DND-41 (cell line): ENCODE measurements around the gene EMC8.
A peak's percentile ranks its signal among the peaks of the same experiment; 100 is the strongest.

Experiments used
- ATAC-seq: fragments of 200-7000 bp; cut with Tn5 transposase; 3 replicates; pipeline ENCODE4 v1.9.1; 2021; ENCODE audit warnings: low read depth; ENCODE audit not compliant: insufficient read depth
- DNase-seq: peaks from one replicate; pipeline ENCODE4 v3.0.0-alpha.2; 2020
- H2AFZ ChIP-seq: 2 replicates; pipeline ENCODE4 v1.6.0; 2012; ENCODE audit warnings: low read depth, low read length
- H3K27ac ChIP-seq: 2 replicates; pipeline ENCODE4 v1.5.1; 2012; ENCODE audit warnings: low read length, inconsistent platforms
- H3K27me3 ChIP-seq: fragments of 200-600 bp; sonication (generic); 2 replicates; pipeline ENCODE4 v1.6.0; 2012; ENCODE audit warnings: low read length, mild to moderate bottlenecking, inconsistent platforms; ENCODE audit not compliant: insufficient read depth, poor library complexity
- H3K36me3 ChIP-seq: 2 replicates; pipeline ENCODE4 v1.5.1; 2012; ENCODE audit warnings: low read length, inconsistent platforms; ENCODE audit not compliant: insufficient read depth
- H3K4me1 ChIP-seq: 2 replicates; pipeline ENCODE4 v1.5.1; 2012; ENCODE audit warnings: mild to moderate bottlenecking, low read length; ENCODE audit not compliant: insufficient read depth
- H3K4me2 ChIP-seq: 2 replicates; pipeline ENCODE4 v1.6.0; 2012; ENCODE audit warnings: mild to moderate bottlenecking, moderate library complexity, low read length, inconsistent platforms; ENCODE audit not compliant: insufficient read depth
- H3K4me3 ChIP-seq, 2 experiments: fragments of 200-600 bp in 1 of 2; shearing (Covaris generic) in 1 of 2; 2 replicates each; pipeline ENCODE4 v1.5.1; 2012 to 2016; ENCODE audit warnings: inconsistent platforms in 2 of 2, low read length in 2 of 2, mild to moderate bottlenecking in 2 of 2, low read depth in 1 of 2, moderate library complexity in 1 of 2
- H3K79me2 ChIP-seq: 2 replicates; pipeline ENCODE4 v1.6.0; 2012; ENCODE audit warnings: low read length, inconsistent platforms; ENCODE audit not compliant: insufficient read depth
- H3K9ac ChIP-seq: 2 replicates; pipeline ENCODE4 v1.6.0; 2012; ENCODE audit warnings: low read depth, mild to moderate bottlenecking, inconsistent platforms, low read length, moderate library complexity
- H3K9me3 ChIP-seq: 2 replicates; pipeline ENCODE4 v1.5.1; 2012; ENCODE audit warnings: low read length, moderate library complexity, mild to moderate bottlenecking, inconsistent platforms; ENCODE audit not compliant: insufficient read depth, severe bottlenecking
- H4K20me1 ChIP-seq: 2 replicates; pipeline ENCODE4 v1.6.0; 2012; ENCODE audit warnings: low read length; ENCODE audit not compliant: insufficient read depth
- CTCF ChIP-seq: IDR thresholded peaks from 2 replicates; pipeline ENCODE4 v1.5.1; 2012; ENCODE audit warnings: borderline replicate concordance, low read length, moderate library complexity, mild to moderate bottlenecking; ENCODE audit not compliant: poor library complexity, severe bottlenecking; ENCODE audit errors: extremely low read depth
- EZH2 ChIP-seq: IDR thresholded peaks from 3 replicates; pipeline ENCODE4 v1.6.1; 2012; ENCODE audit warnings: borderline replicate concordance, low read depth, mild to moderate bottlenecking, moderate library complexity, low read length, inconsistent platforms; ENCODE audit not compliant: severe bottlenecking

EMC8 gene

GRCh38 chr16:85799497-85800320 lies at the start of gene EMC8, which contains the start of gene COX4I1:
Gene EMC8 (minus strand): TSS chr16:85799544. CDS start chr16:85799295, 249 bp downstream.
Gene COX4I1 (plus strand): TSS chr16:85799695. CDS start chr16:85801206, 1,511 bp downstream.
- DNase-seq = peak; percentile 94
- H3K79me2 ChIP-seq = peaks cover 84% of the 10 kb centered on the region
- H3K36me3 ChIP-seq = peaks cover 68% of the 10 kb centered on the region
- peaks cover 54% of the 10 kb centered on the region for H3K4me1 ChIP-seq
- H3K9ac ChIP-seq = peak within 1 kb of the TSS; percentile 97
- peak within 1 kb of the TSS; percentile 78 for H2AFZ ChIP-seq
- peaks cover 69% of the 10 kb centered on the region for H4K20me1 ChIP-seq
- peak within 1 kb of the TSS; percentile 93 for H3K4me2 ChIP-seq
- TF ChIP-seq EZH2 (no peak), CTCF (peak; percentile 4)
- H3K27ac ChIP-seq = peak within 1 kb of the TSS; percentile 76
- peak within 1 kb of the TSS; percentile 75 to 79 for H3K4me3 ChIP-seq
- no peaks in the 10 kb centered on the region for H3K27me3 ChIP-seq
- peak; percentile 93 for ATAC-seq
- H3K9me3 ChIP-seq = no peaks in the 10 kb centered on the region

GRCh38 chr16:85848986-85849385 lies 49.6 kb upstream of the EMC8 start:
- no peak for TF ChIP-seq CTCF
- no peak for TF ChIP-seq EZH2
- H3K4me3 ChIP-seq = no peak overlapping the region
- H3K27ac ChIP-seq = no peak overlapping the region
- peaks cover 4% of the 10 kb centered on the region for H3K27me3 ChIP-seq
- no peaks in the 10 kb centered on the region for H3K79me2 ChIP-seq
- H3K9me3 ChIP-seq = no peaks in the 10 kb centered on the region
- no peak overlapping the region for H3K4me2 ChIP-seq
- DNase-seq = no peak
- H2AFZ ChIP-seq = no peak overlapping the region
- ATAC-seq = no peak
- H3K9ac ChIP-seq = no peak overlapping the region
- H4K20me1 ChIP-seq = no peaks in the 10 kb centered on the region
- H3K4me1 ChIP-seq = no peaks in the 10 kb centered on the region
- H3K36me3 ChIP-seq = no peaks in the 10 kb centered on the region

GRCh38 chr16:85847681-85848601 lies 48.6 kb upstream of the EMC8 start:
- no peak overlapping the region for H2AFZ ChIP-seq
- DNase-seq (no peak), ATAC-seq (no peak)
- H3K4me3 ChIP-seq = no peak overlapping the region
- H3K27ac ChIP-seq = no peak overlapping the region
- H3K79me2 ChIP-seq = no peaks in the 10 kb centered on the region
- peaks cover 4% of the 10 kb centered on the region for H3K27me3 ChIP-seq
- no peak overlapping the region for H3K4me2 ChIP-seq
- H3K9ac ChIP-seq = no peak overlapping the region
- TF ChIP-seq EZH2 (no peak), CTCF (no peak)
- H3K4me1 ChIP-seq = no peaks in the 10 kb centered on the region
- H3K9me3 ChIP-seq = no peaks in the 10 kb centered on the region
- H4K20me1 ChIP-seq = no peaks in the 10 kb centered on the region
- no peaks in the 10 kb centered on the region for H3K36me3 ChIP-seq
